Memory B cell (primary cell): ENCODE data around the gene RAD51AP2.
"Not testable (repeated sequence)": the region's sequence is repeated elsewhere in the genome, so short reads cannot be mapped to it uniquely, and the experiment has no call there.

Experiments used
- ATAC-seq: fragments of 150-1000 bp; cut with Tn5 transposase; 2 replicates; pipeline ENCODE4 v1.10.0; 2021; ENCODE audit warnings: low read depth, mild to moderate bottlenecking, moderate library complexity
- DNase-seq, 2 donors: peaks; one replicate each; pipeline ENCODE4 v3.0.0; 2022; ENCODE audit warnings: low spot score in 2 of 2
- H3K27ac Mint-ChIP-seq: one replicate; pipeline ENCODE4 v1.8.0; 2022; ENCODE audit warnings: mild to moderate bottlenecking, moderate library complexity, mixed read lengths
- H3K27me3 Mint-ChIP-seq: one replicate; pipeline ENCODE4 v1.8.0; 2022; ENCODE audit warnings: mixed read lengths
- H3K36me3 Mint-ChIP-seq: one replicate; pipeline ENCODE4 v1.8.0; 2022; ENCODE audit warnings: mild to moderate bottlenecking, mixed read lengths
- H3K4me1 Mint-ChIP-seq: one replicate; pipeline ENCODE4 v1.8.0; 2022; ENCODE audit warnings: mixed read lengths
- H3K4me3 Mint-ChIP-seq: one replicate; pipeline ENCODE4 v1.8.0; 2022; ENCODE audit warnings: mild to moderate bottlenecking, moderate library complexity, mixed read lengths
- H3K9me3 Mint-ChIP-seq: one replicate; pipeline ENCODE4 v1.8.0; 2022; ENCODE audit warnings: mixed read lengths

The RAD51AP2 gene

GRCh38 chr2:17518212-17519154 is at the start of gene RAD51AP2:
Gene RAD51AP2, minus strand, starts transcription at chr2:17518440. Its CDS starts 25 bp downstream, at chr2:17518415.
- Mint-ChIP-seq H3K36me3 (no peaks in the 10 kb centered on the region), H3K9me3 (peaks cover 2% of the 10 kb centered on the region), H3K4me3 (peak within 1 kb of the TSS; percentile 33), H3K27me3 (peaks cover 14% of the 10 kb centered on the region), H3K4me1 (peaks cover 7% of the 10 kb centered on the region), H3K27ac (peak within 1 kb of the TSS; percentile 65)
- ATAC-seq = peak; percentile 76
- DNase-seq = peak; percentile 32 to 43

GRCh38 chr2:17565726-17566125 is 47.5 kb upstream of the RAD51AP2 start:
- not testable (repeated sequence) for H3K27me3 Mint-ChIP-seq, H3K27ac Mint-ChIP-seq, DNase-seq, H3K9me3 Mint-ChIP-seq, H3K4me1 Mint-ChIP-seq, ATAC-seq, H3K36me3 Mint-ChIP-seq, H3K4me3 Mint-ChIP-seq

GRCh38 chr2:17558878-17559277 is 40.6 kb upstream of the RAD51AP2 start:
- Mint-ChIP-seq H3K4me1 (no peaks in the 10 kb centered on the region), H3K9me3 (no peaks in the 10 kb centered on the region), H3K27me3 (peaks cover 4% of the 10 kb centered on the region), H3K27ac (no peak overlapping the region), H3K4me3 (no peak overlapping the region), H3K36me3 (no peaks in the 10 kb centered on the region)
- DNase-seq (no peak), ATAC-seq (no peak)

- H3K27me3 Mint-ChIP-seq = peaks cover 4% of the 10 kb centered on the region
- H3K4me3 Mint-ChIP-seq = no peak overlapping the region
- H3K27ac Mint-ChIP-seq = no peak overlapping the region
- ATAC-seq = no peak
- H3K9me3 Mint-ChIP-seq = no peaks in the 10 kb centered on the region
- H3K36me3 Mint-ChIP-seq = no peaks in the 10 kb centered on the region
- DNase-seq = no peak
- no peaks in the 10 kb centered on the region for H3K4me1 Mint-ChIP-seq
These were observed 39.8 kb upstream of the RAD51AP2 start for GRCh38 chr2:17558053-17558452.

- DNase-seq (no peak), ATAC-seq (no peak)
- H3K36me3 Mint-ChIP-seq = no peaks in the 10 kb centered on the region
- H3K9me3 Mint-ChIP-seq = no peaks in the 10 kb centered on the region
- H3K4me3 Mint-ChIP-seq = no peak overlapping the region
- no peak overlapping the region for H3K27ac Mint-ChIP-seq
- H3K4me1 Mint-ChIP-seq = no peaks in the 10 kb centered on the region
- H3K27me3 Mint-ChIP-seq = peaks cover 4% of the 10 kb centered on the region
These were observed 39.4 kb upstream of the RAD51AP2 start for GRCh38 chr2:17557596-17557995.

GRCh38 chr2:17555150-17555549 is 36.9 kb upstream of the RAD51AP2 start:
- Mint-ChIP-seq H3K27ac (no peak overlapping the region), H3K4me3 (no peak overlapping the region), H3K9me3 (no peaks in the 10 kb centered on the region), H3K27me3 (peaks cover 4% of the 10 kb centered on the region), H3K4me1 (no peaks in the 10 kb centered on the region), H3K36me3 (peaks cover 3% of the 10 kb centered on the region)
- DNase-seq = no peak
- no peak for ATAC-seq

GRCh38 chr2:17550907-17551306 is 32.7 kb upstream of the RAD51AP2 start:
- no peak overlapping the region for H3K4me3 Mint-ChIP-seq
- H3K27me3 Mint-ChIP-seq = peaks cover 4% of the 10 kb centered on the region
- peaks cover 3% of the 10 kb centered on the region for H3K36me3 Mint-ChIP-seq
- no peak overlapping the region for H3K27ac Mint-ChIP-seq
- DNase-seq = no peak
- no peaks in the 10 kb centered on the region for H3K4me1 Mint-ChIP-seq
- H3K9me3 Mint-ChIP-seq = no peaks in the 10 kb centered on the region
- no peak for ATAC-seq

GRCh38 chr2:17547737-17548136 is 29.5 kb upstream of the RAD51AP2 start:
- no peak for ATAC-seq
- peaks cover 3% of the 10 kb centered on the region for H3K36me3 Mint-ChIP-seq
- peaks cover 8% of the 10 kb centered on the region for H3K27me3 Mint-ChIP-seq
- H3K27ac Mint-ChIP-seq = no peak overlapping the region
- no peak overlapping the region for H3K4me3 Mint-ChIP-seq
- no peak for DNase-seq
- H3K4me1 Mint-ChIP-seq = no peaks in the 10 kb centered on the region
- no peaks in the 10 kb centered on the region for H3K9me3 Mint-ChIP-seq

- no peak overlapping the region for H3K27ac Mint-ChIP-seq
- no peaks in the 10 kb centered on the region for H3K9me3 Mint-ChIP-seq
- H3K36me3 Mint-ChIP-seq = peaks cover 3% of the 10 kb centered on the region
- ATAC-seq (no peak), DNase-seq (no peak)
- H3K4me3 Mint-ChIP-seq = no peak overlapping the region
- no peaks in the 10 kb centered on the region for H3K4me1 Mint-ChIP-seq
- peaks cover 11% of the 10 kb centered on the region for H3K27me3 Mint-ChIP-seq
These were observed 29.0 kb upstream of the RAD51AP2 start for GRCh38 chr2:17547237-17547636.

- H3K4me3 Mint-ChIP-seq = no peak overlapping the region
- ATAC-seq (no peak), DNase-seq (no peak)
- H3K27ac Mint-ChIP-seq = no peak overlapping the region
- no peaks in the 10 kb centered on the region for H3K9me3 Mint-ChIP-seq
- H3K27me3 Mint-ChIP-seq = peaks cover 18% of the 10 kb centered on the region
- no peaks in the 10 kb centered on the region for H3K36me3 Mint-ChIP-seq
- H3K4me1 Mint-ChIP-seq = peaks cover 3% of the 10 kb centered on the region
These were observed 27.7 kb upstream of the RAD51AP2 start for GRCh38 chr2:17545680-17546613.

- H3K27me3 Mint-ChIP-seq = peaks cover 23% of the 10 kb centered on the region
- no peaks in the 10 kb centered on the region for H3K36me3 Mint-ChIP-seq
- no peak overlapping the region for H3K27ac Mint-ChIP-seq
- DNase-seq (no peak), ATAC-seq (no peak)
- peaks cover 11% of the 10 kb centered on the region for H3K4me1 Mint-ChIP-seq
- no peaks in the 10 kb centered on the region for H3K9me3 Mint-ChIP-seq
- H3K4me3 Mint-ChIP-seq = no peak overlapping the region
These were observed 26.0 kb upstream of the RAD51AP2 start for GRCh38 chr2:17544256-17544655.

GRCh38 chr2:17543848-17544247 is 25.6 kb upstream of the RAD51AP2 start:
- no peaks in the 10 kb centered on the region for H3K36me3 Mint-ChIP-seq
- no peak overlapping the region for H3K4me3 Mint-ChIP-seq
- ATAC-seq (no peak), DNase-seq (no peak)
- H3K9me3 Mint-ChIP-seq = no peaks in the 10 kb centered on the region
- peaks cover 23% of the 10 kb centered on the region for H3K27me3 Mint-ChIP-seq
- H3K4me1 Mint-ChIP-seq = peaks cover 11% of the 10 kb centered on the region
- no peak overlapping the region for H3K27ac Mint-ChIP-seq

- peaks cover 13% of the 10 kb centered on the region for H3K4me1 Mint-ChIP-seq
- no peak overlapping the region for H3K4me3 Mint-ChIP-seq
- no peaks in the 10 kb centered on the region for H3K9me3 Mint-ChIP-seq
- H3K27me3 Mint-ChIP-seq = peaks cover 24% of the 10 kb centered on the region
- no peak for DNase-seq
- ATAC-seq = no peak
- H3K27ac Mint-ChIP-seq = no peak overlapping the region
- H3K36me3 Mint-ChIP-seq = no peaks in the 10 kb centered on the region
These were observed 25.0 kb upstream of the RAD51AP2 start for GRCh38 chr2:17543131-17543660.

GRCh38 chr2:17542471-17542870 is 24.2 kb upstream of the RAD51AP2 start:
- H3K27me3 Mint-ChIP-seq = peaks cover 26% of the 10 kb centered on the region
- H3K36me3 Mint-ChIP-seq = no peaks in the 10 kb centered on the region
- H3K4me1 Mint-ChIP-seq = peaks cover 13% of the 10 kb centered on the region
- no peaks in the 10 kb centered on the region for H3K9me3 Mint-ChIP-seq
- DNase-seq (no peak), ATAC-seq (no peak)
- no peak overlapping the region for H3K4me3 Mint-ChIP-seq
- H3K27ac Mint-ChIP-seq = no peak overlapping the region
